Gastrocnemius medialis (tissue), 4 donors: ENCODE results near the gene OR2V2.

Source experiments
- POLR2A ChIP-seq, 2 donors: fragments of 450-650 bp; IDR thresholded peaks; one replicate each; pipeline ENCODE4 v1.6.1; 2017; ENCODE audit warnings: antibody characterized with exemption in 2 of 2, mild to moderate bottlenecking in 2 of 2, moderate library complexity in 2 of 2
- TF ChIP-seq, protein P1 (sequence below), 5 experiments: fragments of 450-650 bp in 3 of 5; fragments of 200-600 bp in 2 of 5; sonication (generic) in 2 of 5; IDR thresholded peaks in 4 of 5; conservative IDR thresholded peaks in 1 of 5; 1 replicate in 4 of 5; 2 replicates in 1 of 5; pipeline ENCODE4 v1.5.1; 2016 to 2019; ENCODE audit warnings: antibody characterized with exemption in 5 of 5, mild to moderate bottlenecking in 3 of 5, moderate library complexity in 3 of 5

- TF ChIP-seq, protein P1, sequence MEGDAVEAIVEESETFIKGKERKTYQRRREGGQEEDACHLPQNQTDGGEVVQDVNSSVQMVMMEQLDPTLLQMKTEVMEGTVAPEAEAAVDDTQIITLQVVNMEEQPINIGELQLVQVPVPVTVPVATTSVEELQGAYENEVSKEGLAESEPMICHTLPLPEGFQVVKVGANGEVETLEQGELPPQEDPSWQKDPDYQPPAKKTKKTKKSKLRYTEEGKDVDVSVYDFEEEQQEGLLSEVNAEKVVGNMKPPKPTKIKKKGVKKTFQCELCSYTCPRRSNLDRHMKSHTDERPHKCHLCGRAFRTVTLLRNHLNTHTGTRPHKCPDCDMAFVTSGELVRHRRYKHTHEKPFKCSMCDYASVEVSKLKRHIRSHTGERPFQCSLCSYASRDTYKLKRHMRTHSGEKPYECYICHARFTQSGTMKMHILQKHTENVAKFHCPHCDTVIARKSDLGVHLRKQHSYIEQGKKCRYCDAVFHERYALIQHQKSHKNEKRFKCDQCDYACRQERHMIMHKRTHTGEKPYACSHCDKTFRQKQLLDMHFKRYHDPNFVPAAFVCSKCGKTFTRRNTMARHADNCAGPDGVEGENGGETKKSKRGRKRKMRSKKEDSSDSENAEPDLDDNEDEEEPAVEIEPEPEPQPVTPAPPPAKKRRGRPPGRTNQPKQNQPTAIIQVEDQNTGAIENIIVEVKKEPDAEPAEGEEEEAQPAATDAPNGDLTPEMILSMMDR (IDR thresholded peaks at IDR 0.05 in 4 of 5, conservative IDR thresholded peaks at IDR 0.05 in 1 of 5), result no peak
- TF ChIP-seq POLR2A (IDR thresholded peaks at IDR 0.05), result no peak
Measured at GRCh38 chr5:181184845-181185216, 37.4 kb downstream of the OR2V2 start.
